ELF-1 (cell line): ENCODE data around the gene TESMIN.

Experiments used
- DNase-seq: peaks from one replicate; pipeline ENCODE4 v3.0.0-alpha.2; 2016; ENCODE audit warnings: low read depth, low spot score

The TESMIN gene

DNA sequence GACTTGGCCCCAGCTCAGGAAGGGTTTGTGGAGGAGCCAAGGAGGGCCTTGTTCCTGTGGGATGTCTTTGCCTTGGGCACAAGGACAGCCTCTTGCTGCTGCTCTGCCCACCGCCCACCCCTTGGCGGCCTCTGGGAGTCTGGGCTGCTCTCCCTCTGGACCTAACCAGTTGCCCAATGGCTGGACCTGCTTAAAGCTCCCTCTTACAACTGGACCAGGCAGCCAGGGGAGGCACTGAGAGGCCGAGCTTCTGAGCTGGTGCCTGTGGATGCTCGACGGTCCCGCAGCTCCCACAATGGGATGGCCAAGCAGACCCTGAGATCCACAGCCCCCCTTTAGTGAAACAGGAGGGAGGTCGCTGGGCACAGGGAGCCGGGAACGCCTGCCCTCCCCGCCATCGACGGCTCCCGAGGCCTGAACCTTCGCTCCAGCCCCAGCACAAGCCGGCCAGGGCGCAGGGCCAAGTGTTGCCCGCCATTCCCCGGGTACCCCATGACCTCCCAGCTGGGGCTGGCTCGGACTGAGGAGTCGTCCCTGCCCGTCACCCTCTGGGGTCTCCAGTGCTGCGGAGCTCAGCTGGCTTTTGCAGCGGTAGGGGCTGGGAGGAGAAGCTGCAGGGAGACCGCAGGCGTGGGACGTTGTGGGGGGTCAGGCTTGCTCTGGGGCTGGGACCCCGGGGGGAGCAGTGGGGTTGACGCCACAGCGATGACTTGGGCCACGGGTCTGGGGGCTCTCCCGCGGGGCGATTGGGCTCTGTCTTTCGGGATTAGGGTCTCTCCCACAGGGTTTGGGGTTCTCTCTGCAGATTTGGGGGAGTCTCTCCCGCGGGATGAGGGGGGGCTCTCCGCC, 67.6 kb downstream of the TESMIN start:
- no peak for DNase-seq

DNA sequence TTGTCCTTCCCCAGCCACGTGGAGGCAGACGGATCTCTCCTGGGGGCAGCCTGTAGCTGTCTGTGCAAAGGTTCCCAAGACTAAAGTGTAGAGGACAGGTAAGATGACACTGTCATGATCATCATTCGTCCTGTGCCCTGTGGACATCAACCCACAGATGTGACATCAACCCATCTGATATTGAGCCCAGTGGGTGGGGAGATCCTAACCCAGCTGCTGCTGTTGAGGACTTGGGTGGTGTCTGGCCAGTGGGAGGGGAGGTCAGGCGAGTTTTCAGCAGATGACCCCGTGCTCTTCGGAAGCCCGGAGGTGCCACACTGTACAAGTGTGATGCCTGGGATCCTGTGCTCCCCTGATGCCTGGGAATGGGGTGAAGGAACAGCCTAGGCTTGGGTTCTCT, 68.2 kb downstream of the TESMIN start:
- no peak for DNase-seq

GRCh38 chr11:68682531-68682961, 68.8 kb downstream of the TESMIN start:
- DNase-seq, result no peak

- no peak for DNase-seq
These were observed 70.6 kb downstream of the TESMIN start for GRCh38 chr11:68680541-68681231.

GRCh38 chr11:68678031-68678441, 73.3 kb downstream of the TESMIN start:
- DNase-seq, result no peak

GRCh38 chr11:68677432-68677831, 73.9 kb downstream of the TESMIN start:
- DNase-seq, result peak; percentile 80

DNA sequence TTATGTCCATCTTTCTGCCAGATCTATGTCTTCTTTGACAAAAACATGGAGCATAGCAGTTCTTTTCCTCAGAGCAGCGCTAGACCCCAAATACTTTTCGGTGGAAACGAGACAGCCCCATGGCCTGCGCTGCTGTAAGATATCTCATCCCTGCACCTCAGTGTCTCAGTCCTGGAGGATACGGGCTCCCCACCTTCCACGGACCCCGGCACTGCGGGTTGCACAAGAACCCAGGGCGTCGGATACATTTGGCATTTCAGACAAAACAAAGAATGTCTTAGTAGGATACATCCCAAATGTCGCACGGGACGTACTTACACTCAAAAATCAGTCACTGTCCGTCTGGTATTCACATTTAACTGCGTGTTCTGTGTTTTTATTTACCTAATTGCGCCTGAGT, 76.9 kb downstream of the TESMIN start:
- DNase-seq, result no peak

- no peak for DNase-seq
These were observed 77.3 kb downstream of the TESMIN start for GRCh38 chr11:68673991-68674390.

- no peak for DNase-seq
These were observed 77.9 kb downstream of the TESMIN start for GRCh38 chr11:68673306-68673945.

DNA sequence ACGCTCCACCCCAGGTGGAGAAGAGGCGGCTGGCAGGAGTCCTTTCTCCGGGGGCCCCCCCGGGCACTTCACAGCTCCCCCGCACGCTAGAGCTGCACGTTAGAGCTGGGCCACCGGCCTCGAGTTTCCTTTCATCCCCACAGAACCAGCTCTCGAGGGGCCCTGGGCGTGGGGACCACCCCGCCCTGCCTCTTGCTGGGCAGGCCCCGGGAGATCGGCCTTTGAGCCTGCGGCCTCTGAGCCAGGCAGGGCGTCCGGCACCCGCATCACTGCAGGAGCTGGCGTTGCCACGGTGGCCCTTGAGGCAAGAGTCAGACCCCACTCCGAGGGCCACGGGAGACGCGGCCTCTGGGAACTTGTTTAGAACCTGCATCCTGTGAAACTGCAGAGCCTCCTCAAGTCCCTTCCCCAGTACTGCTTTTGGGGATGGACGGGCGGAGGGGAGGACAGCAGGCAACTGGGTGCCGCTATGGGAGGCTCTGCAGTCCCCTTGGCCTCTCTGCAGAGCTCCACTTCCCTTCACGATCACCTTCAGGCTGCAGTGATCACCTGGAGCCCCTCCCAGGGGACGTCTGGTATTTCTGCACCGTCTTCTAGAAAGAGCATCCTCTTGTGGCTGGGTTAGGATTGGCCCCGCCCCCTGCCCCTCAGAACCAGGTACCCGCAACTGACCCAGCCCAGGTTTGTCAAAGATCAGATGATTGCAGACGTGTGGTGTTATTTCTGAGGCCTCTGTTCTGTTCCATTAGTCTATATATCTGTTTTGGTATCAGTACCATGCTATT, 80.9 kb downstream of the TESMIN start:
- DNase-seq, result no peak

DNA sequence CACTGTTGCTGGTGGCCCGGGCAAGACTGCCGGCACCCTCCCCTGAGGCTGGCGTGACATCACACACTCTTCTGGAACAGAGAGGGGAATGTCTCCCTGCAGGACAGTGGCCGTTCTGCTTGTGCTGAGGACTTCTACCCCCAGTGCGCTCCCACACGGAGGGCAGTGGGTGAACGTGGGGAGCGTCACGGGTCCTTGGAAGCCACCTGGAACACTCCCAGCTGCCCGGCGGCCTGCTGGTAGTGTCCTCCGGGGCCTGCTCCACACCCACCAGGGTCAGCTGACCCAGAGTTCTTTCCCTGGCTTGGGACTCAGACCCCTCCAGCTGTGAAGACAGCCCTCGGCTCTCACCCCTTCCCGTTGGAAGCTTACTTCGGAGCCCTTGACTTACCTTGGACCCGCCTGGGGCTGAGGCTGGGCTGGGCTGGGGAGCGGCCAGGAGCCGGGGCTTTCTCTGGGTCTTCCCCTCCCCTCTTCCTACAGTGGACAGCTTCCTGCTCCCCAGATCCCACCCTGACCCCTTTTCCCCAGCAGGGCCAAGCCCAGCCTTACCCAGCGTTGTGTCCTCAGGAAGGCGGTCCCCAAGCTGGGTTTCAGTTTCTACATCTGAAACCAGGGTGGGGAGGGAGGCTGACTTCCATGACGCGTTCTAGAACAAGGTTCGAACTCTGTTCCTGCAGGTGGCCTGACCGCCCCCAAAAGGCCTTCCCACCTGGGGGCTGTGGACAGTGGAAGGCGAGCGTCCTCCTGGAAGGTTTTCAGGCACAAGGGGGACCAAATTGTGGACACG, 81.8 kb downstream of the TESMIN start:
- DNase-seq, result no peak

GRCh38 chr11:68667511-68668500, 83.5 kb downstream of the TESMIN start:
- DNase-seq, result no peak

GRCh38 chr11:68666849-68667248, 84.5 kb downstream of the TESMIN start:
- no peak for DNase-seq

GRCh38 chr11:68665436-68665835, 85.9 kb downstream of the TESMIN start:
- DNase-seq, result no peak

DNA sequence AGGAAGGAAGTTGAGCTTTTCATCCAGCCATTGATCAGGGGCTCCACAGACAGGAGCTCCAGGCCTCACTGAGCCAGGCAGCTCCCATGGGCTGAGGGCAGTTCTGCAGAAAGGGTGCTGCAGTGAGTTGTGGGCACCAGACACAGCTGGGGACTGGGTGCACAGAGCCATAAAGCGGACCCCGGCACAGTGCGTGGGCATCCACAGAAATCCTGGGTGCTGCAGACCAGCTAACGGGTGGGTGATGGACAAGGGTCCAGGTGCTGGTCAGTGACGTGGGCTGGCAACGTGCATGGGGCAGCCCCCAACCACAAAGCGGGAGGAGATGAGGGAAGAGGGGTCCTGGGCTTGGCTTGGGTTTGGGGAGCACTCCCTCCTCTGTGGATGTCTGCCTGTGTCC, 86.4 kb downstream of the TESMIN start:
- DNase-seq, result no peak

- no peak for DNase-seq
These were observed 87.2 kb downstream of the TESMIN start for GRCh38 chr11:68664141-68664540.

GRCh38 chr11:68663482-68664010, 87.8 kb downstream of the TESMIN start:
- no peak for DNase-seq

GRCh38 chr11:68661697-68662603, 89.4 kb downstream of the TESMIN start:
- no peak for DNase-seq
